ENCODE measurements around the gene DACT1. TPM values are rescaled to one million over a fixed set of nuclear protein-coding genes. Genes with fewer than 3 reads are reported as not detected.

The DACT1 gene
- total RNA-seq, 2 experiments from 2014 or later, result 1.3 TPM

- POLR2A ChIA-PET, result no interaction called here
- no peaks in the 10 kb centered on the region for H3K9me3 Mint-ChIP-seq
- CTCF ChIA-PET, result interaction anchor here (1.3 kb wide), 1 partner anchor 13 kb away, joined by 3 read pairs; no protein-coding TSS in a partner anchor
- intact Hi-C loops (cut with DNase I, micrococcal nuclease), result no loop called here
- Histone ChIP-seq H3K4me1 (ENCODE audit: insufficient read depth, low read length) (no peaks in the 10 kb centered on the region), H3K27me3 (ENCODE audit: control insufficient read depth in 1 of 2, insufficient read depth in 2 of 2, low read length in 2 of 2) (no peaks in the 10 kb centered on the region), H3K9me3 (ENCODE audit: control insufficient read depth in 1 of 2, insufficient read depth in 1 of 2, low read length in 2 of 2) (no peaks in the 10 kb centered on the region), H3K4me3 (ENCODE audit: low read length) (no peak overlapping the region), H3K36me3 (ENCODE audit: insufficient read depth, low read length) (no peaks in the 10 kb centered on the region), H3K27ac (ENCODE audit: low read depth in 1 of 2, low read length in 2 of 2) (no peak overlapping the region)
- H3K36me3 Mint-ChIP-seq (ENCODE audit: low read depth), result no peaks in the 10 kb centered on the region
- H3K4me3 Mint-ChIP-seq, result no peak overlapping the region
- H3K27ac Mint-ChIP-seq, result no peak overlapping the region
- DNase-seq (no peak), ATAC-seq (ENCODE audit: poor library complexity) (no peak)
- TF ChIP-seq CTCF (IDR thresholded peaks at IDR 0.05), result no peak
- no peaks in the 10 kb centered on the region for H3K4me1 Mint-ChIP-seq (ENCODE audit: low read depth)
- H3K27me3 Mint-ChIP-seq, result no peaks in the 10 kb centered on the region
Measured at GRCh38 chr14:58607952-58608317, 29.8 kb upstream of the DACT1 start.

GRCh38 chr14:58617619-58618018 lies 20.1 kb upstream of the DACT1 start:
- Mint-ChIP-seq H3K27ac (no peak overlapping the region), H3K4me3 (no peak overlapping the region), H3K27me3 (no peaks in the 10 kb centered on the region), H3K36me3 (ENCODE audit: low read depth) (no peaks in the 10 kb centered on the region), H3K4me1 (ENCODE audit: low read depth) (peaks cover 7% of the 10 kb centered on the region), H3K9me3 (no peaks in the 10 kb centered on the region)
- no peak for TF ChIP-seq CTCF (IDR thresholded peaks at IDR 0.05)
- ChIA-PET CTCF (no interaction called here), POLR2A (no interaction called here)
- ATAC-seq (ENCODE audit: poor library complexity), result no peak
- H3K27ac ChIP-seq (ENCODE audit: low read depth in 1 of 2, low read length in 2 of 2), result no peak overlapping the region
- no peaks in the 10 kb centered on the region for H3K36me3 ChIP-seq (ENCODE audit: insufficient read depth, low read length)
- no peak for DNase-seq
- no peak overlapping the region for H3K4me3 ChIP-seq (ENCODE audit: low read length)
- intact Hi-C loops (cut with DNase I, micrococcal nuclease), result no loop called here
- no peaks in the 10 kb centered on the region for H3K4me1 ChIP-seq (ENCODE audit: insufficient read depth, low read length)
- H3K27me3 ChIP-seq (ENCODE audit: control insufficient read depth in 1 of 2, insufficient read depth in 2 of 2, low read length in 2 of 2), result no peaks in the 10 kb centered on the region
- H3K9me3 ChIP-seq (ENCODE audit: control insufficient read depth in 1 of 2, insufficient read depth in 1 of 2, low read length in 2 of 2), result no peaks in the 10 kb centered on the region

GRCh38 chr14:58620011-58620410 lies 17.8 kb upstream of the DACT1 start:
- CTCF ChIA-PET, result no interaction called here
- intact Hi-C loops (cut with DNase I, micrococcal nuclease), result no loop called here
- ATAC-seq (ENCODE audit: poor library complexity) (no peak), DNase-seq (no peak)
- no peaks in the 10 kb centered on the region for H3K27me3 ChIP-seq (ENCODE audit: control insufficient read depth in 1 of 2, insufficient read depth in 2 of 2, low read length in 2 of 2)
- Mint-ChIP-seq H3K4me3 (no peak overlapping the region), H3K27ac (no peak overlapping the region), H3K36me3 (ENCODE audit: low read depth) (no peaks in the 10 kb centered on the region), H3K9me3 (no peaks in the 10 kb centered on the region), H3K4me1 (ENCODE audit: low read depth) (peaks cover 12% of the 10 kb centered on the region), H3K27me3 (no peaks in the 10 kb centered on the region)
- TF ChIP-seq CTCF (IDR thresholded peaks at IDR 0.05), result no peak
- POLR2A ChIA-PET, result no interaction called here
- H3K27ac ChIP-seq (ENCODE audit: low read depth in 1 of 2, low read length in 2 of 2), result no peak overlapping the region
- H3K36me3 ChIP-seq (ENCODE audit: insufficient read depth, low read length), result no peaks in the 10 kb centered on the region
- H3K4me3 ChIP-seq (ENCODE audit: low read length), result no peak overlapping the region
- no peaks in the 10 kb centered on the region for H3K9me3 ChIP-seq (ENCODE audit: control insufficient read depth in 1 of 2, insufficient read depth in 1 of 2, low read length in 2 of 2)
- H3K4me1 ChIP-seq (ENCODE audit: insufficient read depth, low read length), result no peaks in the 10 kb centered on the region

Measured in CD4-positive, alpha-beta T cell (primary cell).